ENCODE results near the gene ABHD1. TPM values are rescaled to one million over a fixed set of nuclear protein-coding genes. Genes with fewer than 3 reads are reported as not detected.

ABHD1 gene
- polyA plus RNA-seq, 1 donor (not counting 4 experiments of a cell fraction or from before 2014, with no cell fraction given): not detected

DNA sequence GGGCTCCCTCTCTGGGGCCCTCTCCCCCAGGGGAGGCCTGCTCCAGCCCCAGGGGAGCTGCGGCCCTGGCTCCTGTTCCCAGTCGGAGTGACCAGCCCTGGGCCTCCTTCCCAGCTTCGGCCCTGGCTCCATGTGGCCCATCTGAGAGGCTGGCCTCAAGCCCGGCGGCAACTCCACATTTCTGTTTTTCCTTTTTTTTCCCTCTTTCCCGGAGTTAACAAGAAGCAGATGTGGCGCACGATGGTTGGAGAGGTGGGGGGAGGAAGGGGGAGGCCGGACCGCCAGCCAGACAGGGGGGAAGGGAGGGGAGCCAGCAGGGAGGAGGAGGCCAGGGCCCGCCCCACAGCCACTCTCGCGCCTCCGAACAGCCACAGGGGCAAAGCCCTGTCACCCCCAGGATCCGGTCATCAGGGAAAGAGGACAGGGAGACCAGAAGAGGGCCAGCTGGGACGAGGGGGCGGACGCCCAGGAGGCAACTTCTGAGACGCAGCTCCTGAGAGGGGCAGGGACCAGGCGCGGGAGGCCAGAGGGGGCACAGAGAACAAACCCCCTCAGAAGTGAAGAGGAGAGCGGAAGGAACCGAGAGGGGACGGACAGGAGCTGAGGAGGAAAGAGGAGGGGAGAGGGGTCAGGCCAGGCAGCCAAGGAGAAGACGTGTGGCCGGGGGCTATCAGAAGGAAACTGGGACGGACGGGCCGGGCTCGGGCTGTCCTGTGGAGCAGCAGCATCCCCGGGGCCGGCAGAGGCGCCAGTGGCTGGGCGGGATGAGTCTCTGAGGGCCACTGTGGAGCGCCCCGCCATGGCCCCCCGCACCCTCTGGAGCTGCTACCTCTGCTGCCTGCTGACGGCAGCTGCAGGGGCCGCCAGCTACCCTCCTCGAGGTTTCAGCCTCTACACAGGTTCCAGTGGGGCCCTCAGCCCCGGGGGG is 45.1 kb upstream of the ABHD1 start, which contains the start of gene EMILIN1:
Gene EMILIN1, plus strand, starts transcription at position 349 of the 928 bp plus-strand sequence. Its CDS starts 451 bp downstream, at position 800.
- no peaks in the 10 kb centered on the region for H3K79me2 ChIP-seq (ENCODE audit: control insufficient read depth, insufficient read depth, low read length)
- H3K4me3 ChIP-seq (ENCODE audit: control insufficient read depth in 2 of 3, extremely low read depth in 1 of 3, insufficient read depth in 2 of 3, low read depth in 1 of 3, low read length in 3 of 3): no peak within 1 kb of the TSS
- dilution Hi-C loops (cut with MboI; ENCODE audit: extremely low pct_ligation_motif_present, low sequenced_read_pairs): no loop called here
- no peak for DNase-seq (ENCODE audit: low read depth, low spot score)
- H2AFZ ChIP-seq (ENCODE audit: control insufficient read depth, low read length): no peak within 1 kb of the TSS
- no peaks in the 10 kb centered on the region for H3K36me3 ChIP-seq (ENCODE audit: control insufficient read depth in 2 of 2, extremely low read depth in 1 of 2, insufficient read depth in 2 of 2, low read length in 2 of 2)
- H3K27me3 ChIP-seq (ENCODE audit: control insufficient read depth, extremely low read depth, insufficient read depth, low read length): no peaks in the 10 kb centered on the region
- H4K20me1 ChIP-seq (ENCODE audit: control insufficient read depth, extremely low read depth, insufficient read depth, low read length): no peaks in the 10 kb centered on the region
- H3K9me3 ChIP-seq (ENCODE audit: control insufficient read depth, low read depth, low read length): no peaks in the 10 kb centered on the region
- H3K9me1 ChIP-seq (ENCODE audit: control insufficient read depth, extremely low read depth, insufficient read depth, low read length): no peaks in the 10 kb centered on the region
- TF ChIP-seq EZH2 (IDR thresholded peaks at IDR 0.05; ENCODE audit: low read length): no peak
- TF ChIP-seq, protein P1, sequence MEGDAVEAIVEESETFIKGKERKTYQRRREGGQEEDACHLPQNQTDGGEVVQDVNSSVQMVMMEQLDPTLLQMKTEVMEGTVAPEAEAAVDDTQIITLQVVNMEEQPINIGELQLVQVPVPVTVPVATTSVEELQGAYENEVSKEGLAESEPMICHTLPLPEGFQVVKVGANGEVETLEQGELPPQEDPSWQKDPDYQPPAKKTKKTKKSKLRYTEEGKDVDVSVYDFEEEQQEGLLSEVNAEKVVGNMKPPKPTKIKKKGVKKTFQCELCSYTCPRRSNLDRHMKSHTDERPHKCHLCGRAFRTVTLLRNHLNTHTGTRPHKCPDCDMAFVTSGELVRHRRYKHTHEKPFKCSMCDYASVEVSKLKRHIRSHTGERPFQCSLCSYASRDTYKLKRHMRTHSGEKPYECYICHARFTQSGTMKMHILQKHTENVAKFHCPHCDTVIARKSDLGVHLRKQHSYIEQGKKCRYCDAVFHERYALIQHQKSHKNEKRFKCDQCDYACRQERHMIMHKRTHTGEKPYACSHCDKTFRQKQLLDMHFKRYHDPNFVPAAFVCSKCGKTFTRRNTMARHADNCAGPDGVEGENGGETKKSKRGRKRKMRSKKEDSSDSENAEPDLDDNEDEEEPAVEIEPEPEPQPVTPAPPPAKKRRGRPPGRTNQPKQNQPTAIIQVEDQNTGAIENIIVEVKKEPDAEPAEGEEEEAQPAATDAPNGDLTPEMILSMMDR (optimal IDR thresholded peaks at IDR 0.05 in 1 of 3, IDR thresholded peaks at IDR 0.05 in 1 of 3, conservative IDR thresholded peaks at IDR 0.05 in 1 of 3; ENCODE audit: extremely low read depth in 1 of 3, insufficient read depth in 2 of 3, low read length in 3 of 3): no peak
- no peak for FAIRE-seq
- no peak within 1 kb of the TSS for H3K9ac ChIP-seq (ENCODE audit: control insufficient read depth, extremely low read depth, insufficient read depth, low read length)
- no peak within 1 kb of the TSS for H3K4me2 ChIP-seq (ENCODE audit: control insufficient read depth, extremely low read depth, insufficient read depth, low read depth, low read length)
- H3K4me1 ChIP-seq (ENCODE audit: control insufficient read depth, extremely low read depth, insufficient read depth, low read length): peaks cover 14% of the 10 kb centered on the region
- H3K27ac ChIP-seq (ENCODE audit: control insufficient read depth, insufficient read depth, low read length): no peak within 1 kb of the TSS

DNA sequence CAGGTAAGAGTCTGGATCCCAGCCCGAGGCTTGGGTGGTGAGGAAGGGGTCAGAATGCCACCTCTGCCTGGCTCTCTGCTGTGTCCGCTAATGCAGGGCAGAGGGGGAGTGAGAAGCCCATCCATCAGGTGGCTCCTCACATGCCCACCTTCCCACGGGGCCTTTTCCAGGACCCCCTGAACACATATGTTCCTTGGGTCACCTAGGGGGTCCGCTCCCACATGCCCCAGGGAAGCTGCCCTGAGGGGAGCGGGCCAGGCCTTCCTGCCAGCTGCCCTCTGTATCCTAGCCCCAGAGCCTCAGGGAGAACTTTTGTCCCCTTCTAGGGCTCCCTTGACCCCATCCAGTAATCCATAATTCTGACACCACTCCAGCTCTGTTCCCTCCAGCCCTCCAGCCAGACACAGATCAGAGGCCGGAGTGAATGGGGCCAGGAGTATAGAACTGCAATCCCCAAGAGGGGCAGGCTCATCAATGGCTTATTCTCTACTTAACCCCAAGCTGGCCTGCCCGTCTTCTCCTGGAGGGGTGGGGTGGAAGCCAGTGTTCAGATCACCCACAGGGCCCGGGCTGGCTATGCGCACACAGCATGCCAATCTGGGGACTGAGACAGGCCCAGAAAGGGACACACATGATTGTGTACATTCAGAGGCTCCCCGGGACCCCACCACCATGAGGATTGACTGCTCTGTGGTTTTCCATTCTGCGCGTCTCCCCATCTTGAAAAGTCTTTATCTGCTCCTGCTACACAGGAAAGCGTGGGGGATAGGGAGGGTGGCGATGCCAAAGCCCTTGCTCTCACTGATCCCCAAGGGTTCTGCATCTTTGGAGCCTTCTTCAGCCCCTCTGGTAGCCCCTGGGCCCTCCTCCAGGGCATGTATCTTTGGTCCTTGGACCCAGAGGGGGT is 44.1 kb upstream of the ABHD1 start:
- Histone ChIP-seq H3K36me3 (ENCODE audit: control insufficient read depth in 2 of 2, extremely low read depth in 1 of 2, insufficient read depth in 2 of 2, low read length in 2 of 2) (no peaks in the 10 kb centered on the region), H3K4me3 (ENCODE audit: control insufficient read depth in 2 of 3, extremely low read depth in 1 of 3, insufficient read depth in 2 of 3, low read depth in 1 of 3, low read length in 3 of 3) (no peak overlapping the region), H3K27me3 (ENCODE audit: control insufficient read depth, extremely low read depth, insufficient read depth, low read length) (no peaks in the 10 kb centered on the region), H3K9ac (ENCODE audit: control insufficient read depth, extremely low read depth, insufficient read depth, low read length) (no peak overlapping the region), H3K79me2 (ENCODE audit: control insufficient read depth, insufficient read depth, low read length) (no peaks in the 10 kb centered on the region), H3K27ac (ENCODE audit: control insufficient read depth, insufficient read depth, low read length) (no peak overlapping the region), H3K9me1 (ENCODE audit: control insufficient read depth, extremely low read depth, insufficient read depth, low read length) (no peaks in the 10 kb centered on the region), H4K20me1 (ENCODE audit: control insufficient read depth, extremely low read depth, insufficient read depth, low read length) (no peaks in the 10 kb centered on the region), H2AFZ (ENCODE audit: control insufficient read depth, low read length) (no peak overlapping the region), H3K4me1 (ENCODE audit: control insufficient read depth, extremely low read depth, insufficient read depth, low read length) (peaks cover 14% of the 10 kb centered on the region), H3K4me2 (ENCODE audit: control insufficient read depth, extremely low read depth, insufficient read depth, low read depth, low read length) (no peak overlapping the region), H3K9me3 (ENCODE audit: control insufficient read depth, low read depth, low read length) (no peaks in the 10 kb centered on the region)
- TF ChIP-seq, protein P1 (optimal IDR thresholded peaks at IDR 0.05 in 1 of 3, IDR thresholded peaks at IDR 0.05 in 1 of 3, conservative IDR thresholded peaks at IDR 0.05 in 1 of 3; ENCODE audit: extremely low read depth in 1 of 3, insufficient read depth in 2 of 3, low read length in 3 of 3): no peak
- TF ChIP-seq EZH2 (IDR thresholded peaks at IDR 0.05; ENCODE audit: low read length): no peak
- dilution Hi-C loops (cut with MboI; ENCODE audit: extremely low pct_ligation_motif_present, low sequenced_read_pairs): no loop called here
- no peak for FAIRE-seq
- DNase-seq (ENCODE audit: low read depth, low spot score): no peak
